ENCODE results near the gene CDH13. TPM values are rescaled to one million over a fixed set of nuclear protein-coding genes. Genes with fewer than 3 reads are reported as not detected.

Gene CDH13
- polyA plus RNA-seq, 1 experiment = 113 TPM

DNA sequence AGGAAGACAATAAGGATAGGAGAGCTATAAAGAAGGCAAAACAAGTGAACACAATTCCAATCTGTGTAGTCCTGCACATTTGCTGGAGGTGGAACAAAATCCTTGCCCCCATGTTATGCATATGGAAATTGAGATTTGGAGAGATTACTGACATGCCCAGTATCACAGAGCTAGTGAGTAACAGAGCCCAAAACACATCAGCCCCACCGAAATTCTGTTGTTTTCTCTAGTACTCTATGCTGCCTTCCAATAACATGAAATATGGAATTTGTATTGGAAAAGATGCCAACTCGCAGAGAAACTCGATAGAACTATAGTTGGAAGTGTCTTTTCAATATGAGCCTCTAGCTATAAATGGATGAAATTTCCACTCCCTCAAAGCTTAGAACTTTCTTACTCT lies 456.6 kb downstream of the CDH13 start:
- Histone ChIP-seq H3K27me3 (ENCODE audit: control insufficient read depth, insufficient read depth, low read length) (no peaks in the 10 kb centered on the region), H3K4me3 (ENCODE audit: low read depth, low read length) (no peak overlapping the region), H3K36me3 (ENCODE audit: control insufficient read depth, insufficient read depth, low read length) (no peaks in the 10 kb centered on the region)
- DNase-seq (ENCODE audit: low read depth) = no peak
- ChIA-PET POLR2A (no interaction called here), CTCF (interaction anchor here (0.6 to 1.2 kb wide), 2 partner anchors 11 to 479 kb away, joined by 3 read pairs; no protein-coding TSS in a partner anchor)
- TF ChIP-seq CTCF (IDR thresholded peaks at IDR 0.05; ENCODE audit: insufficient read depth, low read depth, low read length) = no peak

DNA sequence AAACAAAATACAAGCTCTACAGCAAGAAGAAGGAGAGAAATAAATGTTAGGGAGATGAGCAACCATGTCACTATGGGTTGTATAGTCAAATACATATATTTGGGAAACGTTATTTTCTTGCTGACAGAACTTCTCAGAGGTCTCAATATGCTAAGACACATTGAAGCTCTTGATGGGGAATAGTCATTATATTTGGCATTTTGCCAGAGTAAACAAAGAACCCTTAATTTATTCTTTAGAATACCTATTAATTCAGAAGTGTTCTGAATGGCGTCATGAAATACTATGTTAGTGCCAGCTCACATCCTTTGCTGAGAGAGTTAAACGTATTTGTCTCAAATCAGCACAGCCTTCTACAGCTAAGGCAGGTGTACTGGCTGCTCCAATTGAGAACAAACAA lies 458.9 kb downstream of the CDH13 start:
- POLR2A ChIA-PET = no interaction called here

GRCh38 chr16:83095941-83096692 lies 469.3 kb downstream of the CDH13 start:
- CTCF ChIA-PET = no interaction called here
- TF ChIP-seq CTCF (IDR thresholded peaks at IDR 0.05; ENCODE audit: insufficient read depth, low read depth, low read length) = no peak
- Histone ChIP-seq H3K36me3 (ENCODE audit: control insufficient read depth, insufficient read depth, low read length) (no peaks in the 10 kb centered on the region), H3K4me3 (ENCODE audit: low read depth, low read length) (no peak overlapping the region), H3K27me3 (ENCODE audit: control insufficient read depth, insufficient read depth, low read length) (no peaks in the 10 kb centered on the region)
- POLR2A ChIA-PET = no interaction called here
- DNase-seq (ENCODE audit: low read depth) = peak; percentile 4

More for the DNA sequence above, 458.9 kb downstream of the CDH13 start:
- no peak overlapping the region for H3K4me3 ChIP-seq (ENCODE audit: low read depth, low read length)
- CTCF ChIA-PET = no interaction called here
- no peaks in the 10 kb centered on the region for H3K36me3 ChIP-seq (ENCODE audit: control insufficient read depth, insufficient read depth, low read length)
- no peak for TF ChIP-seq CTCF (IDR thresholded peaks at IDR 0.05; ENCODE audit: insufficient read depth, low read depth, low read length)
- no peak for DNase-seq (ENCODE audit: low read depth)
- no peaks in the 10 kb centered on the region for H3K27me3 ChIP-seq (ENCODE audit: control insufficient read depth, insufficient read depth, low read length)

DNA sequence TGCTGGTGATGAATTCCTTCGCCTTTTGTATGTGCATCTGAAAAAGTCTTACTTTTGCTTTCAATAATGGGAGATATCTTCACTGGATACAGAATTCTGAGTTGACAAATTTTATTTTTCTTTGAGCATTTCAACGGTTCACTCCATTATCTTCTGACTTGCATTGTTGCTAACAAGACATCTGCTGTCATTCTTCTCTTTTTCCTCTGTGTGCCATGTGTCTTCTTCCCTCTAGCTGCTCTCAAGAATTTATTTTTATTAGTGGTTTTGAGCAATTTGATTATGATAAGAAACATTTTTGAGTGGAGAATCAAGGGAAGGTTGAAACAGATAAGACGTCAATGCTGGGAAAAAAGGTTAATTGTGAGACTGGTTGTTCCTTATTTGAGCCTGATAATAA lies 471.8 kb downstream of the CDH13 start:
- DNase-seq (ENCODE audit: low read depth) = no peak
- POLR2A ChIA-PET = no interaction called here
- Histone ChIP-seq H3K4me3 (ENCODE audit: low read depth, low read length) (no peak overlapping the region), H3K27me3 (ENCODE audit: control insufficient read depth, insufficient read depth, low read length) (no peaks in the 10 kb centered on the region), H3K36me3 (ENCODE audit: control insufficient read depth, insufficient read depth, low read length) (no peaks in the 10 kb centered on the region)
- no peak for TF ChIP-seq CTCF (IDR thresholded peaks at IDR 0.05; ENCODE audit: insufficient read depth, low read depth, low read length)
- CTCF ChIA-PET = no interaction called here

DNA sequence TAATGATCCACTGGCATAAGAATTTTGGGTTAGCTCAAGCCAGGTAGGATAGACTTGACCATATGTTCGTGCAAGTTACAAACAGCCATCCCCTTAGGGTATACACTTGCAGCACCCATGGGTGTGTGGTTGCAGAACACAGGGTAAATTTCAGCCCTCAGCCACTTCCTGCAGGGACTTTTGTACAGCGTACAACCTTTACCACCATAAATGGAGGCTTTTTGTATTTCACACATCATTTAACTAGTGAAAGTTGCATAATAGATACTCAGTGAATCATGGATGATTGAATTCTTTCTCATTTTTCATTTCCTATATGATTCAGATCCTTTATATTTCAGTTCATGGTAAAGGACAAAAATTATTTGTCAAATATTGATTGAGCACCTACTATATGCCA lies 473.9 kb downstream of the CDH13 start:
- ChIA-PET CTCF (no interaction called here), POLR2A (no interaction called here)
- TF ChIP-seq CTCF (IDR thresholded peaks at IDR 0.05; ENCODE audit: insufficient read depth, low read depth, low read length) = no peak
- DNase-seq (ENCODE audit: low read depth) = no peak
- H3K4me3 ChIP-seq (ENCODE audit: low read depth, low read length) = no peak overlapping the region
- H3K27me3 ChIP-seq (ENCODE audit: control insufficient read depth, insufficient read depth, low read length) = no peaks in the 10 kb centered on the region
- H3K36me3 ChIP-seq (ENCODE audit: control insufficient read depth, insufficient read depth, low read length) = no peaks in the 10 kb centered on the region
